Neural cell (in vitro differentiated cells): ENCODE data around the gene TNIP1.

Experiments
- CTCF ChIP-seq: fragments of 450-650 bp; IDR thresholded peaks from 2 replicates; pipeline ENCODE4 v1.5.1; 2014; ENCODE audit warnings: antibody characterized with exemption, mild to moderate bottlenecking, moderate library complexity; ENCODE audit not compliant: poor library complexity, severe bottlenecking
- POLR2AphosphoS5 ChIP-seq: IDR thresholded peaks from 2 replicates; pipeline ENCODE4 v1.6.1; 2012
- SMC3 ChIP-seq: fragments of 450-650 bp; conservative IDR thresholded peaks from 2 replicates; pipeline ENCODE4 v1.6.1; 2014; ENCODE audit warnings: antibody characterized with exemption, mild to moderate bottlenecking, moderate library complexity; ENCODE audit not compliant: poor library complexity

- TF ChIP-seq CTCF = no peak
- no peak for TF ChIP-seq POLR2AphosphoS5
- TF ChIP-seq SMC3 = no peak
These were observed 87.4 kb downstream of the TNIP1 start for GRCh38 chr5:150993422-150993821.
